Endothelial cell of umbilical vein (primary cell): ENCODE measurements around the gene KLF13. TPM values are rescaled to one million over a fixed set of nuclear protein-coding genes. Genes with fewer than 3 reads are reported as not detected.

Experiments used
- BruUV-seq: library from RNA; stranded (reverse); fragments of 400-500 nt; replicated peaks from 2 replicates; lab custom pipeline; 2021; lab: Mats Ljungman, UMichigan
- CTCF ChIA-PET: fragments of 300-600, 350-600 bp; sonication (Branson Sonifier 250); formaldehyde crosslinking; loops from one replicate; lab custom pipeline; 2021; ENCODE audit warnings: antibody characterized with exemption, inconsistent platforms; lab: Charles Lee
- POLR2A ChIA-PET: fragments of 300-600, 350-600 bp; sonication (Branson Sonifier 250); formaldehyde crosslinking; loops from one replicate; lab custom pipeline; 2021; ENCODE audit warnings: antibody characterized with exemption, inconsistent platforms; lab: Charles Lee
- DNase-seq: peaks from one replicate; pipeline ENCODE4 v3.0.0-alpha.2; 2011; ENCODE audit warnings: low read depth, low spot score
- FAIRE-seq: peaks from 2 replicates; lab custom pipeline; 2011; peaks lifted over from hg19 to GRCh38; lab: Jason Lieb, UNC
- H2AFZ ChIP-seq: 2 replicates; pipeline ENCODE4 v1.6.0; 2012; ENCODE audit warnings: low read depth, low read length, control low read depth, inconsistent platforms
- H3K27ac ChIP-seq: 2 replicates; pipeline ENCODE4 v1.5.1; 2011; ENCODE audit warnings: low read depth, mild to moderate bottlenecking, control low read depth, low read length, moderate library complexity; ENCODE audit not compliant: insufficient read depth
- H3K27me3 ChIP-seq, 2 experiments: 2 replicates each; pipeline versions ENCODE4 v1.6.0 to v1.6.1; 2011; ENCODE audit warnings: low read length in 2 of 2, mixed read lengths in 1 of 2; ENCODE audit not compliant: control insufficient read depth in 2 of 2, insufficient read depth in 2 of 2
- H3K36me3 ChIP-seq, 2 experiments: 2 replicates in 1 of 2; 3 replicates in 1 of 2; pipeline ENCODE4 v1.5.1; 2011; ENCODE audit warnings: low read length in 2 of 2, mild to moderate bottlenecking in 1 of 2, moderate library complexity in 1 of 2; ENCODE audit not compliant: control insufficient read depth in 2 of 2, insufficient read depth in 2 of 2; ENCODE audit errors: extremely low read depth in 1 of 2
- H3K4me1 ChIP-seq: 3 replicates; pipeline ENCODE4 v1.5.1; 2011; ENCODE audit warnings: mild to moderate bottlenecking, low read length; ENCODE audit not compliant: control insufficient read depth, insufficient read depth; ENCODE audit errors: extremely low read depth
- H3K4me2 ChIP-seq: 2 replicates; pipeline ENCODE4 v1.6.1; 2011; ENCODE audit warnings: low read length, control low read depth, mixed read lengths; ENCODE audit not compliant: insufficient read depth
- H3K4me3 ChIP-seq, 3 experiments: fragments of 200-600 bp in 1 of 3; sonication (generic), shearing (Covaris generic) in 1 of 3; replicated peaks in 1 of 3; 2 replicates each; pipeline ENCODE4 v1.5.1; 2011 to 2016; ENCODE audit warnings: control low read depth in 3 of 3, low read length in 3 of 3, mild to moderate bottlenecking in 2 of 3, inconsistent platforms in 1 of 3, low read depth in 1 of 3, moderate library complexity in 1 of 3; ENCODE audit not compliant: insufficient read depth in 1 of 3
- H3K79me2 ChIP-seq: 2 replicates; pipeline ENCODE4 v1.6.0; 2012; ENCODE audit warnings: low read length, inconsistent platforms; ENCODE audit not compliant: control insufficient read depth, insufficient read depth
- H3K9ac ChIP-seq: replicated peaks from 2 replicates; pipeline ENCODE3; 2011; ENCODE audit warnings: low read length, control low read depth; ENCODE audit not compliant: insufficient read depth; ENCODE audit errors: extremely low read depth
- H3K9me1 ChIP-seq: replicated peaks from 3 replicates; pipeline ENCODE4 v1.6.0; 2011; ENCODE audit warnings: mild to moderate bottlenecking, low read length; ENCODE audit not compliant: control insufficient read depth, insufficient read depth; ENCODE audit errors: extremely low read depth
- H3K9me3 ChIP-seq: replicated peaks from 2 replicates; pipeline ENCODE4 v1.5.1; 2012; ENCODE audit warnings: low read length, inconsistent platforms; ENCODE audit not compliant: control insufficient read depth, insufficient read depth
- H4K20me1 ChIP-seq: replicated peaks from 2 replicates; pipeline ENCODE3; 2011; ENCODE audit warnings: mild to moderate bottlenecking, low read length; ENCODE audit not compliant: control insufficient read depth, insufficient read depth; ENCODE audit errors: extremely low read depth
- CTCF ChIP-seq, 2 donors: IDR thresholded peaks; 1 replicate in 1 of 2; 2 replicates in 1 of 2; pipeline ENCODE4 v1.5.1; 2011; ENCODE audit warnings: low read length in 2 of 2, mild to moderate bottlenecking in 2 of 2, moderate library complexity in 2 of 2, control low read depth in 1 of 2, inconsistent platforms in 1 of 2, low read depth in 1 of 2; ENCODE audit not compliant: insufficient read depth in 1 of 2; ENCODE audit errors: extremely low read depth in 1 of 2
- EZH2 ChIP-seq: IDR thresholded peaks from 2 replicates; pipeline ENCODE4 v1.6.1; 2012; ENCODE audit warnings: borderline replicate concordance, low read depth, mild to moderate bottlenecking, moderate library complexity, low read length, inconsistent platforms; ENCODE audit not compliant: severe bottlenecking
- FOS ChIP-seq: IDR thresholded peaks from 2 replicates; pipeline ENCODE4 v1.6.1; 2011; ENCODE audit warnings: mild to moderate bottlenecking, low read length, moderate library complexity, borderline replicate concordance; ENCODE audit not compliant: insufficient read depth
- GATA2 ChIP-seq: IDR thresholded peaks from 2 replicates; pipeline ENCODE4 v1.7.0; 2011; ENCODE audit warnings: low read depth, mild to moderate bottlenecking, moderate library complexity, mixed read lengths, low read length; ENCODE audit not compliant: insufficient read length, insufficient read depth
- JUN ChIP-seq: IDR thresholded peaks from 2 replicates; pipeline ENCODE4 v1.6.1; 2011; ENCODE audit warnings: borderline replicate concordance, low read depth; ENCODE audit not compliant: insufficient read length, insufficient read depth
- MYC ChIP-seq: IDR thresholded peaks from one replicate; pipeline ENCODE4 v1.6.1; 2011; ENCODE audit warnings: mild to moderate bottlenecking, low read depth, low read length
- POLR2A ChIP-seq: IDR thresholded peaks from 2 replicates; pipeline ENCODE4 v1.6.1; 2012; ENCODE audit warnings: low read depth, mild to moderate bottlenecking, control low read depth, low read length
- POLR2AphosphoS5 ChIP-seq: IDR thresholded peaks from 2 replicates; pipeline ENCODE4 v1.6.1; 2012; ENCODE audit warnings: low read depth, mild to moderate bottlenecking, control low read depth, low read length, moderate library complexity; ENCODE audit not compliant: insufficient read depth
- dilution Hi-C: fragments of 300-500 bp; cut with MboI; formaldehyde crosslinking; loops from one replicate; pipeline ENCODE4 v1.15.0; 2019; ENCODE audit warnings: low sequenced_read_pairs; ENCODE audit not compliant: extremely low pct_ligation_motif_present
- intact Hi-C: fragments of 100-400 bp; cut with micrococcal nuclease; formaldehyde crosslinking; loops from one replicate; pipeline ENCODE4 v1.10.0; 2022
- polyA plus RNA-seq, 4 experiments: library from polyadenylated mRNA; depleted of rRNA in 3 of 4; stranded (reverse) in 3 of 4; unstranded in 1 of 4; fragments of >200 nt; gene quantifications; 2 replicates each; pipeline versions ENCODE4 v1.2.1 to v1.2.3, GENCODE V29; 2011 to 2012; ENCODE audit warnings: missing spikeins in 1 of 4
- total RNA-seq: library from RNA; stranded (reverse); gene quantifications from 2 replicates; pipeline ENCODE4 v1.2.3, GENCODE V29; 2021
- TF ChIP-seq, protein P1 (sequence below): IDR thresholded peaks from 2 replicates; pipeline ENCODE4 v1.6.1; 2011; ENCODE audit not compliant: insufficient read depth, insufficient read length

Gene KLF13
- total and polyA plus RNA-seq, 2 donors (not counting 3 experiments of a cell fraction or from before 2014, with no cell fraction given): 10.1 to 31.9 TPM

DNA sequence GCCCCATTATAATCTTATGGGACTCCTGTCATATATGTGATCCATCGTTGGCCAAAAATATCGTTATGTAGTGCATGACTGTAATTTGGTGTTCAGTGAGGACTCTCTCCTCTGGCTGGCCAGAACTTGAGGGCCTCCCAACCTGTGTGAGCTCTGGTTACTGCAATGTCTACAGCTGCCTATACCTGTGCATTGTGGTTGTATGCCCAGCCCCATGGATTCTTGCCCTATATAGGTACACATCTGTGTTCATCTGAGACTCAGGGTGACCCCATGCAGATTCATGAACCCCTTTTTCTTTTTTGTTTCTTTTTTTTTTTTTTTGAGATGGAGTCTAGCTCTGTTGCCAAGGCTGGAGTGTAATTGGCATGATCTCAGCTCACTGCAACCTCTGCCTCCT, 32.6 kb upstream of the KLF13 start:
- CTCF ChIA-PET: interaction anchor here (1.6 kb wide), 1 partner anchor 196 kb away, joined by 4 read pairs; no protein-coding TSS in a partner anchor
- Histone ChIP-seq H3K4me1 (no peaks in the 10 kb centered on the region), H3K79me2 (no peaks in the 10 kb centered on the region), H3K9ac (no peak overlapping the region), H3K4me3 (no peak overlapping the region), H3K27ac (no peak overlapping the region), H3K4me2 (no peak overlapping the region), H2AFZ (no peak overlapping the region), H3K9me1 (no peaks in the 10 kb centered on the region), H3K9me3 (no peaks in the 10 kb centered on the region), H3K27me3 (peaks cover 14 to 30% of the 10 kb centered on the region in 2 experiments), H4K20me1 (no peaks in the 10 kb centered on the region), H3K36me3 (no peaks in the 10 kb centered on the region)
- DNase-seq (no peak), FAIRE-seq (no peak)
- intact Hi-C loops: no loop called here
- TF ChIP-seq POLR2A (no peak), POLR2AphosphoS5 (no peak), GATA2 (no peak), FOS (no peak), MYC (no peak), JUN (no peak), CTCF (IDR thresholded peaks at IDR 0.05; ENCODE audit: extremely low read depth in 1 of 2, insufficient read depth in 1 of 2, low read depth in 1 of 2, low read length in 2 of 2) (no peak), EZH2 (no peak)
- TF ChIP-seq, protein P1, sequence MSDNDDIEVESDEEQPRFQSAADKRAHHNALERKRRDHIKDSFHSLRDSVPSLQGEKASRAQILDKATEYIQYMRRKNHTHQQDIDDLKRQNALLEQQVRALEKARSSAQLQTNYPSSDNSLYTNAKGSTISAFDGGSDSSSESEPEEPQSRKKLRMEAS: no peak
- POLR2A ChIA-PET: no interaction called here
- BruUV-seq: no TSS peak
- dilution Hi-C loops: no loop called here
